ENCODE measurements around the gene PPIH.
"Not testable (repeated sequence)": the region's sequence is repeated elsewhere in the genome, so short reads cannot be mapped to it uniquely, and the experiment has no call there.

The PPIH gene

GRCh38 chr1:42657981-42658876 is at the start of gene PPIH:
Gene PPIH, plus strand, starts transcription at chr1:42658423. Its CDS starts 24 bp downstream, at chr1:42658447.
- in situ Hi-C loops (cut with MboI; ENCODE audit: low sequenced_read_pairs), result no loop called here

GRCh38 chr1:42613803-42614131 is 44.5 kb upstream of the PPIH start:
- in situ Hi-C loops (cut with MboI; ENCODE audit: low sequenced_read_pairs), result no loop called here

DNA sequence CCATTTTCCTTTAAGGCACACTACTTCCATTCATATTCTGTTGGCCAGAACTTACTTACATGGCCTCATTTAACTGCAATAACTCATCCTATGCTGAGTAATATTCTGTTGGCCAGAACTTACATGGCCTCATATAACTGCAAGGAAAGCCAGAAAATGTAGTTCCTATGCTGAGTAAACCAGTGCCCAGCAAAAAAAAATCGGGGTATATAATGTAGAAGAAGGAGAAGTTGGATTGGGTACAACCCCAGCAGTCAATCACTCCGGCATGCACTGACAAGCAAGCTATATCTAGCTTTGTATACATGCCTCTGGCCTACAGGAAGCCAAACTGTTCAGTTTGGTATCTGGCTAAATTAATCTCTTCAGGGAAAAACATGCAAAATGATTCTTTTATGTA is 39.4 kb upstream of the PPIH start:
- in situ Hi-C loops (cut with MboI; ENCODE audit: low sequenced_read_pairs), result no loop called here

GRCh38 chr1:42620307-42620706 is 37.9 kb upstream of the PPIH start:
- in situ Hi-C loops (cut with MboI; ENCODE audit: low sequenced_read_pairs), result no loop called here

GRCh38 chr1:42621180-42621579 is 37.0 kb upstream of the PPIH start:
- in situ Hi-C loops (cut with MboI; ENCODE audit: low sequenced_read_pairs), result not testable (repeated sequence)

DNA sequence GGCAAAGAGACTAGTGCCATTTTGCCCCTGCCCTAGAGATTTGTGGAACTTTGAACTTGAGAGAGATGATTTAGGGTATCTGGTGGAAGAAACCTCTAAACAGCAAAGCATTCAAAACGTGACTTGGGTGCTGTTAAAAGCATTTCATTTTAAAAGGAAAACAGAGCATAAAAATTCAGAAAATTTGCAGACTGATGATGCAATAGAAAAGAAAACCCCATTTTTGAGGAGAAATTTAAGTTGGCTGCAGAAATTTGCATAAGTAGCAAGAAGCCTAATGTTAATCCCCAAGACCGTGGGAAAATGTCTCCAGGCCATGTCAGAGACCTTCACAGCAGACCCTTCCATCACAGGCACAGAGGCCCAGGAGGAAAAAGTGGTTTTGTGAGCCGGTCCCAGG is 31.0 kb upstream of the PPIH start:
- in situ Hi-C loops (cut with MboI; ENCODE audit: low sequenced_read_pairs), result not testable (repeated sequence)

GRCh38 chr1:42639116-42639515 is 19.1 kb upstream of the PPIH start:
- in situ Hi-C loops (cut with MboI; ENCODE audit: low sequenced_read_pairs), result no loop called here

DNA sequence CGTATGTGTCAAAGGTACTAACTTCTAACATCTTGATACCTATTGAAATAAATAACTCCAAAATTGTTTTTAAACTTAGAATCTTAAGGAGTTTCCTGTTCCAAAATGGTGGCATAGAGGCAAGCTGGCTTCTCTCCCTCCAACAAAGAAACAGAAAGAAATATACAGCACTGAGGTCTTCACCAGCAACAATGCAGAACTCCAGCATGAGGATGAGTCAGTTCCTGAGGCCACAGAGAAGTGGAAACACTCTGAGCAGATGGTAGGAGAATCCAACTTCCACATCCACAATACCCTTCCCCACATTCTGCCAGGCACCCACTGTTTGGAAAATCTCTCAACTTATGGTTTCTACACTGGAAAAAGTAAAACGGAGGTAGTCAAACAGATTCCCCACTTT is 12.2 kb upstream of the PPIH start:
- in situ Hi-C loops (cut with MboI; ENCODE audit: low sequenced_read_pairs), result no loop called here

DNA sequence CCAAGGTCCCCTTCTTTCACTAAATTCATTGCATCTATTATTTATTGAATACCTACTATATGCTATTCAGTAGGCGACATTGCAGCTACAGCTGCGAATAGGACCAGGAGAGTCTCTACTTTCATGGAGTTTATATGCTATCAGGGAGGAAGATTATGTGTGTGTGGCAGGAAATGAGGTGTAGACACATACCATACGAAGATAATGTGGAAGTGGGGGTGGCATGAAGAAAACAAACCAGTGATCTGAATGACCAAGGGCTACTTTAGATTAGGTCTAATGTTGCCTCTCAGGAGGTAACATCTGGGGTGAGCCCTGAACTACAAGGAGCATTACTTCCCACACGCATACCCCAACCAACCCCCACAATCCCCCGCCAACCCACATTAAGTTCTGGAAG is 1.0 kb upstream of the PPIH start:
- in situ Hi-C loops (cut with MboI; ENCODE audit: low sequenced_read_pairs), result no loop called here

DNA sequence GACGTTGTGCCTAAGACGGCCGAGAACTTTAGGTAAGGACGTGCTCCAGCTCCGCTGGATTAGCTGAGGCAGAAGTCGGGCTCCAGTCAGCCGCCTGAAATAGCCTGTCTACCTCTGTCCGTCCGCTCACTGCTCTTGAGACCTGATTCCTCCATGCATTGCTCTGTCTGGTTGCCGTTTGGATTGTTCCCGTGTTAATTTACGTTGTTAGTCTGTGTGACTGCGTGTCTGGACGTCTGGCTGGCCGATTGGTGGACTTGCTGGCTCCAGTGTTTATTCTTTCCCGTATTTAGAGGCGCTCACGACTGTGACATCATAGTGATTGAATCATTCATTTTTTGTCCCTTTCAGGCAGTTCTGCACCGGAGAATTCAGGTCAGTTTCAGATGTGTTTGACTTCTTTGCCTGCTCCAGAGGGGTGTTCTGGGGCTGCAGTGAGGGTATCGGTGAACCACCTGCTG is 684 bp downstream of the PPIH start:
- in situ Hi-C loops (cut with MboI; ENCODE audit: low sequenced_read_pairs), result no loop called here

DNA sequence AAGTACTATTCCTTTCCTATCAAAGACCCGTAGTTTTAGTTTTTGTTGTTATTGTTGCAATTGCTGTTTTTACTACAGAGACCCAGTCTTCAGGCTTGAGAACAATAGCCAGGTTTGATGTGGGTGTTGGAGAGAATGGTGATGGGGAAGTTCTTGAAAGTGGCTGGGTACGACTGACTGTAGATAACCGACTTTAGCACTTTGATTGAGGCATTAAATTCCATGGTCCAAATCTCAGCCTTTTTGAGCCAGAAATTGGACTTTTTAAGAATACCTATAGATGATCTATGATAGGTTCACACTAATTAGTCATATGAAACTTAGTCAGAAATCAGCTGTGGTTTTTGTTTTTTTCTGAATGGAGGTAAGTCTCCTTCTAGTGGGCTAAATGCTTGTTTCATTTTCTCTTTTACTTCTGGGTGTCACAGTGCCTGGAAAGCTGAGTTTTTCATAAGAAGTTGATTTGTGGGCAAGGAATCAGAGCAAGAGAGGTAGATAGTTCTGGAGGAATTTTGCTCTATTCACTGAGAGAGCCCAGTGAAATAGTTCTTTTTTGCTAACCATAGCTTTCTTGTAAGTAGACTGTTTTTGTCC is 2.8 kb downstream of the PPIH start:
- in situ Hi-C loops (cut with MboI; ENCODE audit: low sequenced_read_pairs), result no loop called here

- in situ Hi-C loops (cut with MboI; ENCODE audit: low sequenced_read_pairs), result no loop called here
These were observed 11.7 kb downstream of the PPIH start for GRCh38 chr1:42669936-42670335.

GRCh38 chr1:42670425-42670824 is 12.2 kb downstream of the PPIH start:
- in situ Hi-C loops (cut with MboI; ENCODE audit: low sequenced_read_pairs), result no loop called here

DNA sequence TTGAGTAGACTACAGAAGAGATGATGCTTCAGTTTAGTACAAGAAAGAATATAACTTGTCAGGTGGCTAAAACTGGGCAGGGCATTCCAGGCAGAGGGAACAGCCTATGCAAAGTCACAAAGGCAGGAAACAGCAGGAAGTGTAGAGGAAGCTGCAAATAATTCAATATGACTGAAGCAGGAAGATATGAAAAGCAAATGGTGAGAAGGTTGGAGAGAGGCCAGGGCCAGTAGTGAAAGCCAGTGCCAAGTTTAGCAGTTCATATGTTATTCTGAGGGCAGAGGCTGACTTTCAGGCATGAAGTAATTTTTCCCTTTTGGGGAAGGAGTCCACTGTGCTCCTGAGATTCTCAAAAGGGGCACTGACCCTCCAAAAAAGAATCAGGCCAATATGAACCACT is 16.0 kb downstream of the PPIH start:
- in situ Hi-C loops (cut with MboI; ENCODE audit: low sequenced_read_pairs), result no loop called here

DNA sequence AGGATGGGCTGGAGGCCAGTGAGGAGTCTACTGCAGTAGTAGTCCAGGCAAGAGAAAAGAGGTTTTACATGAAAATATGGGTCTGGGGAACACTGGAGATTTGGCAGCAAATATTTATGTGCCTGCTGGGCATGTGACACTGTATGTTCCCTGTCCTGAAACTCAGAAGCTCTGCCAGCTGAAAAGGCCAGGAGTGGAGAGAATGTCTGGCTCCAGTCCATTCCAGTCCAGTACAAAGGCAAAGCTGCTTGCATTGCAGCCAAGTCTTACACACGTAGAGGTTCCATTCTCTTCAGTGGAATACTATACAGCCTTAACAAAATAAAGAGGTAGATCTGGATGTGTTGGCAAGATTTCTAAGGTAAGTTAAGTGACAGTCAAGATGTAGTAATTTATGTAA is 16.5 kb downstream of the PPIH start:
- in situ Hi-C loops (cut with MboI; ENCODE audit: low sequenced_read_pairs), result no loop called here

- in situ Hi-C loops (cut with MboI; ENCODE audit: low sequenced_read_pairs), result no loop called here
These were observed 17.2 kb downstream of the PPIH start for GRCh38 chr1:42675467-42675866.

- in situ Hi-C loops (cut with MboI; ENCODE audit: low sequenced_read_pairs), result no loop called here
These were observed 18.4 kb downstream of the PPIH start for GRCh38 chr1:42676534-42677087.

GRCh38 chr1:42679364-42679983 is 21.3 kb downstream of the PPIH start:
- in situ Hi-C loops (cut with MboI; ENCODE audit: low sequenced_read_pairs), result no loop called here

DNA sequence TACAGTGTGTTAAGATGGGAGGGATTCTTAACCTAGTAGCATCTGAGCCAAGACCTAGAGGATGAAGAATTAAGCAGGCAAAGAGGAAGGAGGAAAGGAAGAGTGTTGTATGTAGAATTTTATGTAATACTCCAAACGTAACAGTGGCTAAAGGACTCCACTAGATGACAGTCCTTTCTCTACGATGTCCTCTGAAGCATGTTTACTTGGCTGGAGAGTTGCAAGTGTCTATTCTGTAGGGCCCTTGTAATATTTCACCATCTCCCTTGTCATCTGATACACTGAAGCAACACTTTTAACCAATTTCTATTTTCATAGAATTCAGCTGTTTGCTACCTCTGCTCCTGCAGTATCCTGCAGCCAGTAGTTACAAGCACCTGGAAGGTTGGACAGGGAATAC is 21.8 kb downstream of the PPIH start:
- in situ Hi-C loops (cut with MboI; ENCODE audit: low sequenced_read_pairs), result no loop called here

DNA sequence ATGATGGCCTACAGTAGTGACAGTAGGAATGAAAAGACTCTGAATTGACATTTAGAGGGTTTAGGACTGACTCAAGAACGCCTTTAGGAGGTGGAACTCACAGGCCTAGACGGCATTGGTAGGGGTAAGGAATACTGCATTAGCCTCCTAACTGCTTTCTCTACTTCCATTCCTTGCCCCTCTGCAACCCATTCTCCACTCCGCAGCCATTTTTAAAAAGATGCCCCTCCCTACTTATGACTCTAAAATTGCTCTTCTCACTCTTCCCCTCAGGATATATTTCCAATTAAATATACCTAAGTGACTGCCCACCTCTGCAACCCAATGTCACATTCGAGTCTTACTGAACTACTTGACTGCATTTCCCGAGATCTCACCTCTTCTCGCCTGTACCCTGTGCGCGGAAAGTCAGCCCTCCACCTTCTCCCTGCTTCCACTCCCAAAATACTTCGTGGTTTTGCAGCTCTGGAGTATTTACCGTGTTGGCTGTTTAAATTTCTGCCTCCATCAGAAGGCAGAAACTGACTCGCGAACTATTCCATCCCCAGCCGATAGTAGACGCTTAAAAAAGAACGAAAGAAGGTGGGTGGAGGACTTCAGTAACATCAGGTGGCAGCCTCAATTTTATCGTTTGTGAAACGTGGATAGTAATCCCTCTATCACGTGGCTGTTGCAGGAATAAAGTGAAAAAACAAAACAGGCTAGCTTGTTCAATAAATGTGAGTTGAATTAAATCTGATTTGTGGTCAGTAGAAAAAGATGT is 22.9 kb downstream of the PPIH start:
- in situ Hi-C loops (cut with MboI; ENCODE audit: low sequenced_read_pairs), result no loop called here

Data from HL-60/S4 treated with phorbol 12-myristate 13-acetate at 8.2 ng/mL for 4 days and 3 days (cell line).